GM12878 (cell line): ENCODE results near the gene CLDN10. TPM values are rescaled to one million over a fixed set of nuclear protein-coding genes. Genes with fewer than 3 reads are reported as not detected.

Source experiments
- ATAC-seq: fragments of 200-7000 bp; cut with Tn5 transposase; 3 replicates; pipeline ENCODE4 v1.9.1; 2020; ENCODE audit warnings: mild to moderate bottlenecking, moderate library complexity
- BruUV-seq: library from RNA; stranded (reverse); fragments of 400-500 nt; replicated peaks from 2 replicates; lab custom pipeline; 2021; lab: Mats Ljungman, UMichigan
- CTCF ChIA-PET: fragments of 300-600 bp; sonication (Branson Sonifier 250); formaldehyde crosslinking; extraction: SDS; loops from one replicate; lab custom pipeline; 2021; ENCODE audit warnings: inconsistent platforms; lab: Yijun Ruan, JAX
- POLR2A ChIA-PET: fragments of 350-600 bp; formaldehyde crosslinking; extraction: SDS; loops from one replicate; lab custom pipeline; 2021; ENCODE audit warnings: inconsistent platforms; lab: Charles Lee
- RAD21 ChIA-PET: fragments of 300-600 bp; sonication (Branson Sonifier 250); formaldehyde crosslinking; loops from one replicate; lab custom pipeline; 2023; ENCODE audit warnings: antibody characterized with exemption; ENCODE audit not compliant: unreplicated experiment; lab: Charles Lee
- SMC1A ChIA-PET: fragments of 300-600 bp; sonication (Branson Sonifier 250); formaldehyde crosslinking; loops from one replicate; lab custom pipeline; 2023; ENCODE audit not compliant: unreplicated experiment, uncharacterized antibody; lab: Charles Lee
- DNase-seq: peaks from one replicate; pipeline ENCODE4 v3.0.0-alpha.2; 2011; ENCODE audit warnings: low read depth, low spot score
- FAIRE-seq: peaks from 3 replicates; lab custom pipeline; 2011; peaks lifted over from hg19 to GRCh38; lab: Jason Lieb, UNC
- H2AFZ ChIP-seq: 2 replicates; pipeline ENCODE4 v1.6.0; 2011; ENCODE audit warnings: low read depth, low read length, control low read depth; ENCODE audit not compliant: control insufficient read depth
- H3K27ac ChIP-seq: 2 replicates; pipeline ENCODE4 v1.5.1; 2011; ENCODE audit warnings: control low read depth; ENCODE audit not compliant: control insufficient read depth, insufficient read depth
- H3K27me3 ChIP-seq, 2 experiments: replicated peaks in 1 of 2; 2 replicates each; pipeline versions ENCODE4 v1.6.0 to v1.6.1; 2011; ENCODE audit warnings: low read length in 1 of 2; ENCODE audit not compliant: control insufficient read depth in 2 of 2, insufficient read depth in 2 of 2
- H3K36me3 ChIP-seq, 2 experiments: 2 replicates each; pipeline ENCODE4 v1.5.1; 2011; ENCODE audit warnings: low read length in 1 of 2; ENCODE audit not compliant: control insufficient read depth in 2 of 2, insufficient read depth in 2 of 2
- H3K4me1 ChIP-seq: 2 replicates; pipeline ENCODE4 v1.6.1; 2011; ENCODE audit warnings: mild to moderate bottlenecking, low read length, moderate library complexity, mixed read lengths; ENCODE audit not compliant: control insufficient read depth, insufficient read depth
- H3K4me2 ChIP-seq: 2 replicates; pipeline ENCODE4 v1.6.0; 2011; ENCODE audit warnings: control low read depth; ENCODE audit not compliant: control insufficient read depth, insufficient read depth
- H3K4me3 ChIP-seq: fragments of 200-600 bp; sonication (generic); 2 replicates; pipeline ENCODE4 v1.5.1; 2016
- H3K79me2 ChIP-seq: 2 replicates; pipeline ENCODE4 v1.6.0; 2011; ENCODE audit warnings: low read length; ENCODE audit not compliant: control insufficient read depth, insufficient read depth
- H3K9ac ChIP-seq: 2 replicates; pipeline ENCODE4 v1.8.0; 2011; ENCODE audit warnings: low read length, control low read depth, mixed read lengths; ENCODE audit not compliant: control insufficient read depth, insufficient read depth
- H3K9me3 ChIP-seq: replicated peaks from 3 replicates; pipeline ENCODE4 v1.5.1; 2011; ENCODE audit warnings: mild to moderate bottlenecking, low read length; ENCODE audit not compliant: control insufficient read depth, insufficient read depth
- H4K20me1 ChIP-seq: 2 replicates; pipeline ENCODE4 v1.6.0; 2011; ENCODE audit not compliant: control insufficient read depth, insufficient read depth
- ASH2L ChIP-seq: fragments of 300-600, 200-600 bp; sonication (generic); IDR thresholded peaks from 2 replicates; pipeline ENCODE4 v1.6.1; 2017; ENCODE audit warnings: low read depth, mild to moderate bottlenecking, borderline replicate concordance
- BACH1 ChIP-seq: fragments of 450-650 bp; IDR thresholded peaks from 2 replicates; pipeline ENCODE4 v1.6.1; 2017; ENCODE audit warnings: mild to moderate bottlenecking, borderline replicate concordance
- EED ChIP-seq: sonication (generic); IDR thresholded peaks from 2 replicates; pipeline ENCODE4 v1.6.1; 2016; ENCODE audit warnings: antibody characterized with exemption, low read depth
- FOXK2 ChIP-seq: fragments of 450-650 bp; IDR thresholded peaks from 2 replicates; pipeline ENCODE4 v1.6.1; 2017; ENCODE audit warnings: mild to moderate bottlenecking, moderate library complexity
- HCFC1 ChIP-seq: fragments of 150-350 bp; IDR thresholded peaks from 2 replicates; pipeline ENCODE4 v1.6.1; 2014; ENCODE audit warnings: low read length
- IKZF1 ChIP-seq: fragments of 450-650 bp; conservative IDR thresholded peaks from 2 replicates; pipeline ENCODE4 v1.6.1; 2017; ENCODE audit warnings: antibody characterized with exemption, mild to moderate bottlenecking
- JUND ChIP-seq: IDR thresholded peaks from 2 replicates; pipeline ENCODE4 v1.6.1; 2012; ENCODE audit warnings: low read depth, mild to moderate bottlenecking, low read length, improper control_type of control experiment, moderate library complexity
- NFXL1 ChIP-seq: fragments of 450-650 bp; IDR thresholded peaks from 2 replicates; pipeline ENCODE4 v1.6.1; 2017; ENCODE audit warnings: antibody characterized with exemption, mild to moderate bottlenecking, borderline replicate concordance
- NFYB ChIP-seq: IDR thresholded peaks from 2 replicates; pipeline ENCODE4 v1.6.1; 2011; ENCODE audit warnings: low read depth, mild to moderate bottlenecking, low read length, improper control_type of control experiment, moderate library complexity; ENCODE audit not compliant: insufficient read depth
- POLR2AphosphoS2 ChIP-seq: IDR thresholded peaks from 2 replicates; pipeline ENCODE4 v1.6.1; 2011; ENCODE audit warnings: low read depth, mild to moderate bottlenecking, low read length, improper control_type of control experiment, moderate library complexity
- RUNX3 ChIP-seq: IDR thresholded peaks from 2 replicates; pipeline ENCODE4 v1.6.1; 2012; ENCODE audit warnings: low read length, inconsistent platforms
- TARDBP ChIP-seq: IDR thresholded peaks from 2 replicates; pipeline ENCODE4 v1.6.1; 2016; ENCODE audit warnings: borderline replicate concordance
- ZNF384 ChIP-seq: IDR thresholded peaks from 2 replicates; pipeline ENCODE4 v1.6.1; 2012; ENCODE audit warnings: low read depth, mild to moderate bottlenecking, low read length, improper control_type of control experiment, borderline replicate concordance
- ZZZ3 ChIP-seq: IDR thresholded peaks from 2 replicates; pipeline ENCODE4 v1.6.1; 2011; ENCODE audit warnings: low read depth; ENCODE audit not compliant: control insufficient read depth, insufficient read length
- WGBS: methylation state at CpG from one replicate; pipeline ENCODE4 v1.1.6; 2016; ENCODE audit warnings: low lambda C conversion rate; ENCODE audit not compliant: insufficient replicate concordance, insufficient coverage; ENCODE audit errors: missing lambda C conversion rate; 5-methylcytosine and 5-hydroxymethylcytosine counted together
- in situ Hi-C: fragments of 300-500 bp; cut with MboI; formaldehyde crosslinking; loops from 9 replicates; pipeline ENCODE4 v1.14.3; 2018; ENCODE audit warnings: mixed read lengths
- intact Hi-C: fragments of 100-400 bp; cut with micrococcal nuclease; formaldehyde crosslinking; loops from one replicate; pipeline ENCODE4 v1.14.2; 2022; ENCODE audit not compliant: unreplicated experiment
- polyA plus RNA-seq, 11 experiments: library from polyadenylated mRNA; depleted of rRNA in 4 of 11; unstranded in 6 of 11; stranded (reverse) in 5 of 11; fragments of >200 nt; fragmentation: Nextera tagmentation in 4 of 11; fragmentation: Illumina TruSeq in 1 of 11; extraction: Ambion mirVana in 4 of 11; extraction: Trizol in 1 of 11; gene quantifications; 1 replicate in 1 of 11; 2 replicates in 10 of 11; pipeline versions ENCODE4 v1.2.1 to v1.2.3, GENCODE V29; 2011 to 2016; ENCODE audit warnings: inconsistent platforms in 2 of 11, missing spikeins in 2 of 11, low read depth in 1 of 11
- total RNA-seq, 4 experiments: library from RNA; depleted of rRNA in 3 of 4; stranded (reverse); fragments of >200 nt in 3 of 4; fragmentation: Illumina TruSeq in 1 of 4; extraction: Trizol in 1 of 4; gene quantifications; 2 replicates each; pipeline versions ENCODE4 v1.2.1 to v1.2.3, GENCODE V29; 2013 to 2021
- TF ChIP-seq, protein P1 (sequence below): fragments of 450-650 bp; conservative IDR thresholded peaks from 2 replicates; pipeline ENCODE4 v1.6.1; 2017; ENCODE audit warnings: mild to moderate bottlenecking, moderate library complexity
- TF ChIP-seq, protein P2 (sequence below): fragments of 450-650 bp; IDR thresholded peaks from 2 replicates; pipeline ENCODE4 v1.6.1; 2017; ENCODE audit warnings: borderline replicate concordance
- TF ChIP-seq, protein P3 (sequence below): IDR thresholded peaks from 2 replicates; pipeline ENCODE4 v1.6.1; 2012; ENCODE audit warnings: low read depth, low read length, improper control_type of control experiment
- TF ChIP-seq, protein P4 (sequence below): fragments of 450-650 bp; formaldehyde crosslinking; IDR thresholded peaks from 2 replicates; pipeline ENCODE4 v1.4.0; 2022; ENCODE audit warnings: mild to moderate bottlenecking, moderate library complexity

CLDN10 gene
- total and polyA plus RNA-seq, 10 of the 15 experiments (the other 5 are each of a cell fraction or from before 2014, with no cell fraction given): not detected

DNA sequence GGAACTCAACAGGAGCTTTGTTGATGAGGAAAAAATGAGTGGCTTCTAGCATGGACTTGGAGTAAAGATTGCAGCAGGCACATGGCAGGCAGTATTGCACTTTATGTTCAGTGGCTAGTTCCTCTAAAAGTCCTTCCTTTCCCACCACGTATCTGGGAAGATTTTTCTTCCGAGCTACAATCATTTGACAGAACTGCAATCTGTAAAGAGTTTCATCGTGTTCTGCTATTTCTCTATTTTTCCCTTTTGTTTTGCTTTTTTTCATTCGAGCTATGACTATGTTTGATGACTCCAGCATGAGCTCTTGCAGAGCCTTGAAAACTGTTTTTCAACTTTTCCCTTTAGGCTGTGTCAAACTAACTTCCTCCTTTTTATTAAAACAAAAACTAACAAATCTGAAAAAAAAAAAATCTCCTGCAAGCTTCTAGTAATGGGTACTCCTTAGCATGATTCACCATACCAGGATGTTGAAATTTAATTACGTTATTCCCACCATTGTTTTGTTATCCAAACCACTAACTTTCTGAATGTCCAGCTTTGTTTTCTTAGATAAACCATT is 12.3 kb downstream of the CLDN10 start:
- SMC1A ChIA-PET: interaction anchor here (0.9 to 1.3 kb wide), 3 partner anchors 11 to 27 kb away, joined by 3 to 6 read pairs (median 3); no protein-coding TSS in a partner anchor
- Histone ChIP-seq H3K36me3 (no peaks in the 10 kb centered on the region), H3K4me1 (no peaks in the 10 kb centered on the region), H3K27ac (no peak overlapping the region), H3K9me3 (no peaks in the 10 kb centered on the region), H4K20me1 (no peaks in the 10 kb centered on the region), H2AFZ (no peak overlapping the region; the same call in 1 of the 2 replicates), H3K4me2 (no peak overlapping the region), H3K27me3 (no peaks in the 10 kb centered on the region), H3K79me2 (no peaks in the 10 kb centered on the region), H3K4me3 (no peak overlapping the region), H3K9ac (no peak overlapping the region)
- intact Hi-C loops: no loop called here
- RAD21 ChIA-PET: interaction anchor here (1.4 kb wide), 1 partner anchor 28 kb away, joined by 4 read pairs; no protein-coding TSS in a partner anchor
- in situ Hi-C loops: no loop called here
- CTCF ChIA-PET: interaction anchor here (0.9 to 2.1 kb wide), 7 partner anchors 8 to 375 kb away, joined by 3 to 6 read pairs (median 3); no protein-coding TSS in a partner anchor
- FAIRE-seq (no peak), DNase-seq (no peak), ATAC-seq (no peak)
- no TSS peak for BruUV-seq
- POLR2A ChIA-PET: no interaction called here
- 21% methylated on average over 5 of the region's 5 CpGs for WGBS
- TF ChIP-seq, protein P1, sequence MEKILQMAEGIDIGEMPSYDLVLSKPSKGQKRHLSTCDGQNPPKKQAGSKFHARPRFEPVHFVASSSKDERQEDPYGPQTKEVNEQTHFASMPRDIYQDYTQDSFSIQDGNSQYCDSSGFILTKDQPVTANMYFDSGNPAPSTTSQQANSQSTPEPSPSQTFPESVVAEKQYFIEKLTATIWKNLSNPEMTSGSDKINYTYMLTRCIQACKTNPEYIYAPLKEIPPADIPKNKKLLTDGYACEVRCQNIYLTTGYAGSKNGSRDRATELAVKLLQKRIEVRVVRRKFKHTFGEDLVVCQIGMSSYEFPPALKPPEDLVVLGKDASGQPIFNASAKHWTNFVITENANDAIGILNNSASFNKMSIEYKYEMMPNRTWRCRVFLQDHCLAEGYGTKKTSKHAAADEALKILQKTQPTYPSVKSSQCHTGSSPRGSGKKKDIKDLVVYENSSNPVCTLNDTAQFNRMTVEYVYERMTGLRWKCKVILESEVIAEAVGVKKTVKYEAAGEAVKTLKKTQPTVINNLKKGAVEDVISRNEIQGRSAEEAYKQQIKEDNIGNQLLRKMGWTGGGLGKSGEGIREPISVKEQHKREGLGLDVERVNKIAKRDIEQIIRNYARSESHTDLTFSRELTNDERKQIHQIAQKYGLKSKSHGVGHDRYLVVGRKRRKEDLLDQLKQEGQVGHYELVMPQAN: no peak
- TF ChIP-seq TARDBP (no peak), NFXL1 (no peak), BACH1 (no peak), HCFC1 (no peak), POLR2AphosphoS2 (no peak), FOXK2 (no peak), EED (no peak), ASH2L (no peak), IKZF1 (no peak), RUNX3 (no peak), NFYB (no peak), ZNF384 (no peak), JUND (no peak), ZZZ3 (no peak)
- TF ChIP-seq, protein P2, sequence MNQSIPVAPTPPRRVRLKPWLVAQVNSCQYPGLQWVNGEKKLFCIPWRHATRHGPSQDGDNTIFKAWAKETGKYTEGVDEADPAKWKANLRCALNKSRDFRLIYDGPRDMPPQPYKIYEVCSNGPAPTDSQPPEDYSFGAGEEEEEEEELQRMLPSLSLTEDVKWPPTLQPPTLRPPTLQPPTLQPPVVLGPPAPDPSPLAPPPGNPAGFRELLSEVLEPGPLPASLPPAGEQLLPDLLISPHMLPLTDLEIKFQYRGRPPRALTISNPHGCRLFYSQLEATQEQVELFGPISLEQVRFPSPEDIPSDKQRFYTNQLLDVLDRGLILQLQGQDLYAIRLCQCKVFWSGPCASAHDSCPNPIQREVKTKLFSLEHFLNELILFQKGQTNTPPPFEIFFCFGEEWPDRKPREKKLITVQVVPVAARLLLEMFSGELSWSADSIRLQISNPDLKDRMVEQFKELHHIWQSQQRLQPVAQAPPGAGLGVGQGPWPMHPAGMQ: no peak
- TF ChIP-seq, protein P3, sequence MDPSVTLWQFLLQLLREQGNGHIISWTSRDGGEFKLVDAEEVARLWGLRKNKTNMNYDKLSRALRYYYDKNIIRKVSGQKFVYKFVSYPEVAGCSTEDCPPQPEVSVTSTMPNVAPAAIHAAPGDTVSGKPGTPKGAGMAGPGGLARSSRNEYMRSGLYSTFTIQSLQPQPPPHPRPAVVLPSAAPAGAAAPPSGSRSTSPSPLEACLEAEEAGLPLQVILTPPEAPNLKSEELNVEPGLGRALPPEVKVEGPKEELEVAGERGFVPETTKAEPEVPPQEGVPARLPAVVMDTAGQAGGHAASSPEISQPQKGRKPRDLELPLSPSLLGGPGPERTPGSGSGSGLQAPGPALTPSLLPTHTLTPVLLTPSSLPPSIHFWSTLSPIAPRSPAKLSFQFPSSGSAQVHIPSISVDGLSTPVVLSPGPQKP: no peak
- TF ChIP-seq, protein P4, sequence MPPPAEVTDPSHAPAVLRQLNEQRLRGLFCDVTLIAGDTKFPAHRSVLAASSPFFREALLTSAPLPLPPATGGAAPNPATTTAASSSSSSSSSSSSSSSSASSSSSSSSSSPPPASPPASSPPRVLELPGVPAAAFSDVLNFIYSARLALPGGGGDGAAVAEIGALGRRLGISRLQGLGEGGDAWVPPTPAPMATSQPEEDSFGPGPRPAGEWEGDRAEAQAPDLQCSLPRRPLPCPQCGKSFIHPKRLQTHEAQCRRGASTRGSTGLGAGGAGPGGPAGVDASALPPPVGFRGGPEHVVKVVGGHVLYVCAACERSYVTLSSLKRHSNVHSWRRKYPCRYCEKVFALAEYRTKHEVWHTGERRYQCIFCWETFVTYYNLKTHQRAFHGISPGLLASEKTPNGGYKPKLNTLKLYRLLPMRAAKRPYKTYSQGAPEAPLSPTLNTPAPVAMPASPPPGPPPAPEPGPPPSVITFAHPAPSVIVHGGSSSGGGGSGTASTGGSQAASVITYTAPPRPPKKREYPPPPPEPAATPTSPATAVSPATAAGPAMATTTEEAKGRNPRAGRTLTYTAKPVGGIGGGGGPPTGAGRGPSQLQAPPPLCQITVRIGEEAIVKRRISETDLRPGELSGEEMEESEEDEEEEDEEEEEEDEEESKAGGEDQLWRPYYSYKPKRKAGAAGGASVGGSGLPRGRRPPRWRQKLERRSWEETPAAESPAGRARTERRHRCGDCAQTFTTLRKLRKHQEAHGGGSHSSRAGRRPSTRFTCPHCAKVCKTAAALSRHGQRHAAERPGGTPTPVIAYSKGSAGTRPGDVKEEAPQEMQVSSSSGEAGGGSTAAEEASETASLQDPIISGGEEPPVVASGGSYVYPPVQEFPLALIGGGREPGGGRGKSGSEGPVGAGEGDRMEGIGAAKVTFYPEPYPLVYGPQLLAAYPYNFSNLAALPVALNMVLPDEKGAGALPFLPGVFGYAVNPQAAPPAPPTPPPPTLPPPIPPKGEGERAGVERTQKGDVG (CRISPR knock-in tag): no peak
